Measurements from ENCODE around the gene TMEM219. TPM values are rescaled to one million over a fixed set of nuclear protein-coding genes. Genes with fewer than 3 reads are reported as not detected.
"Not testable (repeated sequence)": the region's sequence is repeated elsewhere in the genome, so short reads cannot be mapped to it uniquely, and the experiment has no call there.

The TMEM219 gene
- total and polyA plus RNA-seq, 2 of the 8 experiments (the other 6 are each of a cell fraction or from before 2014, with no cell fraction given) = 60.2 to 116 TPM

DNA sequence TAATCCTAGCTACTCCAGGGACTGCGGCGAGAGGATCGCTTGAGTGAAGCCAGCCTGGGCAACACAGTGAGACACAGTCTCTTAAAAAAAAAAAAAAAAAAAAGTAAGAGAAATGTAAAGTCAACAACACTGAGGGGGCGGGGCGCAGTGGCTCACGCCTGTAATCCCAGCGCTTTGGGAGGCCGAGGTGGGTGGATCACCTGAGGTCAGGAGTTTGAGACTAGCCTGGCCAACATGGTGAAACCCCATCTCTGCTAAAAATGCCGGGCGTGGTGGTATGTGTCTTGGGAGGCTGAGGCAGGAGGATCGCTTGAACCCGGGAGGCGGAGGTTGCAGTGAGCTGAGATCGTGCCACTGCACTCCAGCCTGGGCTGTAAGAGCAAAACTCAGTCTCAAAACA, 50.7 kb downstream of the TMEM219 start:
- not testable (repeated sequence) for H2AK5ac ChIP-seq (ENCODE audit: low read depth, low read length); H3K56ac ChIP-seq (replicated peaks; ENCODE audit: insufficient read length, low read depth, low read length); H3K79me1 ChIP-seq (ENCODE audit: low read depth, low read length); H2BK20ac ChIP-seq (ENCODE audit: low read length); H3K9me3 ChIP-seq (ENCODE audit: insufficient read depth in 2 of 2, low read depth in 1 of 2, low read length in 1 of 2); H3K4ac ChIP-seq (replicated peaks; ENCODE audit: insufficient read length, low read depth, low read length); H2AFZ ChIP-seq (ENCODE audit: low read length); H4K91ac ChIP-seq (replicated peaks; ENCODE audit: insufficient read length, low read length); H4K5ac ChIP-seq (ENCODE audit: insufficient read length, low read depth, low read length); FAIRE-seq; H3K18ac ChIP-seq (ENCODE audit: extremely low read depth, low read length); H2BK15ac ChIP-seq (ENCODE audit: low read length); H3K79me2 ChIP-seq (ENCODE audit: control insufficient read depth in 1 of 2, insufficient read depth in 2 of 2, low read length in 2 of 2); H2BK120ac ChIP-seq (replicated peaks; ENCODE audit: low read depth, low read length); H3K14ac ChIP-seq (ENCODE audit: insufficient read length); DNase-seq (ENCODE audit: low read depth in 1 of 2, low spot score in 2 of 2); H4K20me1 ChIP-seq (replicated peaks in 1 of 2; ENCODE audit: control insufficient read depth in 1 of 2, insufficient read depth in 2 of 2, low read length in 2 of 2); H2BK5ac ChIP-seq (ENCODE audit: low read depth, low read length); H3K27ac ChIP-seq (ENCODE audit: low read depth, low read length); H4K8ac ChIP-seq (ENCODE audit: extremely low read depth, insufficient read depth, low read length); H3K9ac ChIP-seq (replicated peaks in 1 of 4; ENCODE audit: extremely low read depth in 1 of 4, low read depth in 3 of 4, low read length in 3 of 4); H3K36me3 ChIP-seq (ENCODE audit: control insufficient read depth in 2 of 4, insufficient read depth in 4 of 4, low read length in 3 of 4); H2BK12ac ChIP-seq (ENCODE audit: low read depth, low read length); H3K23ac ChIP-seq (ENCODE audit: insufficient read length)
- Histone ChIP-seq H3K4me1 (replicated peaks in 1 of 4; ENCODE audit: control insufficient read depth in 3 of 4, insufficient read depth in 4 of 4, low read length in 3 of 4) (peaks cover 0 to 19% (median 13%) of the 10 kb centered on the region in 4 experiments; a peak in 6 of 7 replicates), H3K23me2 (ENCODE audit: low read depth, low read length) (peaks cover 16% of the 10 kb centered on the region), H3K4me2 (ENCODE audit: insufficient read depth in 1 of 2, low read depth in 2 of 2, low read length in 2 of 2) (peak overlapping the region in 1 of 2 experiments; percentile 77; a peak in 1 of 4 replicates), H3K27me3 (replicated peaks in 1 of 4; ENCODE audit: control insufficient read depth in 3 of 4, extremely low read depth in 1 of 4, insufficient read depth in 3 of 4, low read length in 3 of 4) (peaks cover 0 to 23% (median 13%) of the 10 kb centered on the region in 4 experiments; a peak in 5 of 7 replicates), H3K4me3 (ENCODE audit: extremely low read depth in 1 of 4, insufficient read depth in 2 of 4, low read depth in 3 of 4, low read length in 4 of 4) (peak overlapping the region in 1 of 4 experiments; percentile 79; a peak in 2 of 8 replicates)
- CTCF ChIA-PET (ENCODE audit: partially characterized antibody) = interaction anchor here (0.6 to 1.0 kb wide), 6 partner anchors 11 to 148 kb away, joined by 3 read pairs; partner anchors contain the start of gene C16orf92
- 90% methylated on average over 14 of the region's 14 CpGs; no CpG with 5 or more reads in 1 of the 2 experiments for WGBS, 2 experiments (ENCODE audit: extremely low coverage in 1 of 2, insufficient coverage in 1 of 2, insufficient read length in 1 of 2, insufficient replicate concordance in 2 of 2, low coverage in 1 of 2, low lambda C conversion rate in 2 of 2, missing lambda C conversion rate in 1 of 2)
- POLR2A ChIA-PET (ENCODE audit: partially characterized antibody) = interaction anchor here (1.1 to 2.6 kb wide), 5 partner anchors 8 to 149 kb away, joined by 3 to 10 read pairs (median 3); partner anchors contain the start of genes C16orf92, CDIPT and TLCD3B

- not testable (repeated sequence) for H4K20me1 ChIP-seq (replicated peaks in 1 of 2; ENCODE audit: control insufficient read depth in 1 of 2, insufficient read depth in 2 of 2, low read length in 2 of 2); H3K79me1 ChIP-seq (ENCODE audit: low read depth, low read length); H3K56ac ChIP-seq (replicated peaks; ENCODE audit: insufficient read length, low read depth, low read length); H2BK15ac ChIP-seq (ENCODE audit: low read length); H4K91ac ChIP-seq (replicated peaks; ENCODE audit: insufficient read length, low read length); H3K14ac ChIP-seq (ENCODE audit: insufficient read length); H3K9me3 ChIP-seq (ENCODE audit: insufficient read depth in 2 of 2, low read depth in 1 of 2, low read length in 1 of 2); H3K4me3 ChIP-seq (ENCODE audit: extremely low read depth in 1 of 4, insufficient read depth in 2 of 4, low read depth in 3 of 4, low read length in 4 of 4); H3K79me2 ChIP-seq (ENCODE audit: control insufficient read depth in 1 of 2, insufficient read depth in 2 of 2, low read length in 2 of 2); H2BK12ac ChIP-seq (ENCODE audit: low read depth, low read length); H2BK120ac ChIP-seq (replicated peaks; ENCODE audit: low read depth, low read length); H3K18ac ChIP-seq (ENCODE audit: extremely low read depth, low read length); H3K4ac ChIP-seq (replicated peaks; ENCODE audit: insufficient read length, low read depth, low read length); DNase-seq (ENCODE audit: low read depth in 1 of 2, low spot score in 2 of 2); H3K36me3 ChIP-seq (ENCODE audit: control insufficient read depth in 2 of 4, insufficient read depth in 4 of 4, low read length in 3 of 4); H2AK5ac ChIP-seq (ENCODE audit: low read depth, low read length); H2BK20ac ChIP-seq (ENCODE audit: low read length); H3K27ac ChIP-seq (ENCODE audit: low read depth, low read length); H4K5ac ChIP-seq (ENCODE audit: insufficient read length, low read depth, low read length); H3K23ac ChIP-seq (ENCODE audit: insufficient read length); H2AFZ ChIP-seq (ENCODE audit: low read length); H2BK5ac ChIP-seq (ENCODE audit: low read depth, low read length); FAIRE-seq; H3K4me2 ChIP-seq (ENCODE audit: insufficient read depth in 1 of 2, low read depth in 2 of 2, low read length in 2 of 2); H4K8ac ChIP-seq (ENCODE audit: extremely low read depth, insufficient read depth, low read length); H3K9ac ChIP-seq (replicated peaks in 1 of 4; ENCODE audit: extremely low read depth in 1 of 4, low read depth in 3 of 4, low read length in 3 of 4); H3K4me1 ChIP-seq (replicated peaks in 1 of 4; ENCODE audit: control insufficient read depth in 3 of 4, insufficient read depth in 4 of 4, low read length in 3 of 4)
- H3K23me2 ChIP-seq (ENCODE audit: low read depth, low read length) = peaks cover 15% of the 10 kb centered on the region
- POLR2A ChIA-PET (ENCODE audit: partially characterized antibody) = interaction anchor here (0.6 to 1.5 kb wide), 3 partner anchors 10 to 315 kb away, joined by 3 to 4 read pairs (median 4); no protein-coding TSS in a partner anchor
- WGBS, 2 experiments (ENCODE audit: extremely low coverage in 1 of 2, insufficient coverage in 1 of 2, insufficient read length in 1 of 2, insufficient replicate concordance in 2 of 2, low coverage in 1 of 2, low lambda C conversion rate in 2 of 2, missing lambda C conversion rate in 1 of 2) = 96% methylated on average over 7 of the region's 7 CpGs; no CpG with 5 or more reads in 1 of the 2 experiments
- peaks cover 0 to 11% (median 6%) of the 10 kb centered on the region in 4 experiments; a peak in 4 of 7 replicates for H3K27me3 ChIP-seq (replicated peaks in 1 of 4; ENCODE audit: control insufficient read depth in 3 of 4, extremely low read depth in 1 of 4, insufficient read depth in 3 of 4, low read length in 3 of 4)
- CTCF ChIA-PET (ENCODE audit: partially characterized antibody) = interaction anchor here (0.6 to 2.1 kb wide), 4 partner anchors 10 to 324 kb away, joined by 3 to 11 read pairs (median 6); no protein-coding TSS in a partner anchor
Measured at GRCh38 chr16:30015450-30015849, 53.6 kb downstream of the TMEM219 start.

Data from H1 (cell line).